Peyer's patch (tissue), 4 donors: ENCODE results near the gene TACSTD2. TPM values are rescaled to one million over a fixed set of nuclear protein-coding genes. Genes with fewer than 3 reads are reported as not detected.
"Not testable (repeated sequence)": the region's sequence is repeated elsewhere in the genome, so short reads cannot be mapped to it uniquely, and the experiment has no call there.

Experiments
- DNase-seq, 3 donors: peaks; one replicate each; pipeline ENCODE4 v3.0.0-alpha.2; 2017 to 2019
- H3K27ac ChIP-seq, 4 donors: fragments of 200-600 bp; sonication (generic); one replicate each; pipeline ENCODE4 v1.5.1; 2016 to 2019
- H3K27me3 ChIP-seq, 2 donors: fragments of 200-600 bp; sonication (generic); one replicate each; pipeline ENCODE4 v1.5.1; 2019
- H3K36me3 ChIP-seq, 3 donors: fragments of 200-600 bp; sonication (generic); one replicate each; pipeline ENCODE4 v1.5.1; 2016 to 2019
- H3K4me1 ChIP-seq, 4 donors: fragments of 200-600 bp; sonication (generic); one replicate each; pipeline ENCODE4 v1.5.1; 2016 to 2019
- H3K4me3 ChIP-seq, 4 donors: fragments of 200-600 bp; sonication (generic); 1 replicate in 3 of 4; 2 replicates in 1 of 4; pipeline ENCODE4 v1.5.1; 2016 to 2019; ENCODE audit warnings: mild to moderate bottlenecking in 1 of 4
- H3K9me3 ChIP-seq, 4 donors: fragments of 200-600 bp; sonication (generic); one replicate each; pipeline ENCODE4 v1.5.1; 2016 to 2019; ENCODE audit warnings: mild to moderate bottlenecking in 1 of 4
- POLR2A ChIP-seq, 2 donors: fragments of 450-650 bp; IDR thresholded peaks; one replicate each; pipeline ENCODE4 v1.5.1; 2017; ENCODE audit warnings: antibody characterized with exemption in 2 of 2, mild to moderate bottlenecking in 2 of 2, moderate library complexity in 2 of 2
- total RNA-seq, 4 donors: library from RNA; depleted of rRNA; stranded (reverse); fragments of >200 nt; gene quantifications; one replicate each; pipeline ENCODE4 v1.1.0, GENCODE V29; 2016
- TF ChIP-seq, protein P1 (sequence below), 6 experiments: fragments of 450-650 bp in 4 of 6; fragments of 200-600 bp in 2 of 6; sonication (generic) in 1 of 6; IDR thresholded peaks; one replicate each; pipeline ENCODE4 v1.5.1; 2017 to 2019; ENCODE audit warnings: antibody characterized with exemption in 6 of 6, mild to moderate bottlenecking in 3 of 6, moderate library complexity in 1 of 6

Gene TACSTD2
- total RNA-seq, 4 donors from 2014 or later: 0.47 to 0.70 TPM; not detected in 2

DNA sequence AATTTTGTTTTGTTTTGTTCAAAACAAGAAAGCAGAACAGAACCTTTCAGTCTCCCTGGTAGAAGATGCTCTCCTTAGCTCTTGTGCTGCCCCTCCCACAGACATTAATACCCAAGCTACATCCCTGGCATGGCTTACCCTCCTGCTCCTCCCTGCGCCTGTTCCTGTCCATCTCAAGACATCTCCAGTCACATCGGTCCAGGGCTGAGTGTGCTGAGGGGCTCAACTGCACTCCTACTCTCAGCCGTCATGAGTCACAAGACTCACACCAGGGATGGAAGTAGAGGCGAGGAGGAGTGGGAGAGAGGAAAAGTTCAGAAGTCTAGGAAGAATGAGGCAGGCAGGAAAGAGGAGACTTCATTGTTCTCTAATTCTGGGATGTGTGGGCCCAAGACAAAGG lies 9.2 kb upstream of the TACSTD2 start:
- Histone ChIP-seq H3K27me3 (no peaks in the 10 kb centered on the region), H3K4me1 (no peaks in the 10 kb centered on the region), H3K4me3 (no peak overlapping the region), H3K36me3 (no peaks in the 10 kb centered on the region), H3K27ac (no peak overlapping the region), H3K9me3 (no peaks in the 10 kb centered on the region)
- TF ChIP-seq, protein P1, sequence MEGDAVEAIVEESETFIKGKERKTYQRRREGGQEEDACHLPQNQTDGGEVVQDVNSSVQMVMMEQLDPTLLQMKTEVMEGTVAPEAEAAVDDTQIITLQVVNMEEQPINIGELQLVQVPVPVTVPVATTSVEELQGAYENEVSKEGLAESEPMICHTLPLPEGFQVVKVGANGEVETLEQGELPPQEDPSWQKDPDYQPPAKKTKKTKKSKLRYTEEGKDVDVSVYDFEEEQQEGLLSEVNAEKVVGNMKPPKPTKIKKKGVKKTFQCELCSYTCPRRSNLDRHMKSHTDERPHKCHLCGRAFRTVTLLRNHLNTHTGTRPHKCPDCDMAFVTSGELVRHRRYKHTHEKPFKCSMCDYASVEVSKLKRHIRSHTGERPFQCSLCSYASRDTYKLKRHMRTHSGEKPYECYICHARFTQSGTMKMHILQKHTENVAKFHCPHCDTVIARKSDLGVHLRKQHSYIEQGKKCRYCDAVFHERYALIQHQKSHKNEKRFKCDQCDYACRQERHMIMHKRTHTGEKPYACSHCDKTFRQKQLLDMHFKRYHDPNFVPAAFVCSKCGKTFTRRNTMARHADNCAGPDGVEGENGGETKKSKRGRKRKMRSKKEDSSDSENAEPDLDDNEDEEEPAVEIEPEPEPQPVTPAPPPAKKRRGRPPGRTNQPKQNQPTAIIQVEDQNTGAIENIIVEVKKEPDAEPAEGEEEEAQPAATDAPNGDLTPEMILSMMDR (IDR thresholded peaks at IDR 0.05): no peak
- no peak for TF ChIP-seq POLR2A (IDR thresholded peaks at IDR 0.05)
- no peak for DNase-seq

DNA sequence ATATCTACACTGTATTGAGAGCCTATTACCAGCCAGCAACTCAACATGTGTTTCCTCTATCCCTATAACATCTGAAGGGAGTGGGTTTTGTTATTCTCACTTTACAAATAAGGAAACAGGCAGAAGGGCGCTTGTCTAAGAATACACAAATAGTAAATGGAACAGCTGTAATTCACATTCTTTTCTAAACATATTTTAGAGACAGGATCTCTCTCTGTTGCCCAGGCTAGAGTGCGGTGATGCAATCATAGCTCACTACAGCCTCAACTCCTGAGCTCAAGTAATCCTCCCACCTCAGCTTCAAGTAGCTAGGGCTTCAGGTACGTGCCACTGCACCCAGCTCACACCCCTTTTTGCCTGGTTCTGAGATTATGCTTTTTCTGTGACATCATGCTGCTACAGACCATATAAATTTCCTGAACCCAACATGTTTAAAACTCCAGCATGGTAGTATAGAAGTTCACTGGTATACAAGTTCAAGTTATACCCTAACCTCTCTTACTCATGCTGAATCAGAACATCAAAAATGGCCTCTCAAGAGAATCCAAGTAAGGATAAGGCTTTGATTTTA lies 8.6 kb upstream of the TACSTD2 start:
- H3K36me3 ChIP-seq: no peaks in the 10 kb centered on the region
- H3K4me3 ChIP-seq: no peak overlapping the region
- H3K27me3 ChIP-seq: no peaks in the 10 kb centered on the region
- DNase-seq: no peak
- TF ChIP-seq POLR2A (IDR thresholded peaks at IDR 0.05): no peak
- TF ChIP-seq, protein P1 (IDR thresholded peaks at IDR 0.05): no peak
- H3K4me1 ChIP-seq: no peaks in the 10 kb centered on the region
- H3K27ac ChIP-seq: peak overlapping the region in 2 of 4 donors; percentile 27 to 38
- no peaks in the 10 kb centered on the region for H3K9me3 ChIP-seq

DNA sequence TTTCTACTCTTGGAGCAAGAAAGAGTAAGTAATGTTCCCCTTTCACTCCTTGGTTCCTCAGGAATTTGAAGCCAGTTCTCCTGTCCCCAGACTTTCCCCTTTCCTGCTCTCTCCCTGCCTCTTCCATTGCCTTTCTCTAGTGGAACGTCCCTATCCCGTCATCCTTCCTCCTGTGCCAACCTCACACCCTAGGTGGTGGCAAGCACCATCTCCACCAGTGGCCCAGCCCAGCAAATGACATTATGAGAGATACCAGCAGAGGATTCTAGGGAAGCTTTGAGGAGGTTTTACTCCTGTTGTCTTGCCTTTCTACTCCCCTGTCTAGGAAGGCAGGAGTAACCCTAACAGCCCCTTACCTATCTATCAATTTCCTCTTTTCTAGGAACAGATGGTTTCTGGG lies 8.1 kb upstream of the TACSTD2 start:
- no peaks in the 10 kb centered on the region for H3K9me3 ChIP-seq
- no peaks in the 10 kb centered on the region for H3K4me1 ChIP-seq
- H3K36me3 ChIP-seq: no peaks in the 10 kb centered on the region
- H3K27ac ChIP-seq: peak overlapping the region in 3 of 4 donors; percentile 27 to 38 (median 34)
- TF ChIP-seq, protein P1 (IDR thresholded peaks at IDR 0.05): no peak
- TF ChIP-seq POLR2A (IDR thresholded peaks at IDR 0.05): no peak
- no peak overlapping the region for H3K4me3 ChIP-seq
- no peak for DNase-seq
- H3K27me3 ChIP-seq: no peaks in the 10 kb centered on the region

DNA sequence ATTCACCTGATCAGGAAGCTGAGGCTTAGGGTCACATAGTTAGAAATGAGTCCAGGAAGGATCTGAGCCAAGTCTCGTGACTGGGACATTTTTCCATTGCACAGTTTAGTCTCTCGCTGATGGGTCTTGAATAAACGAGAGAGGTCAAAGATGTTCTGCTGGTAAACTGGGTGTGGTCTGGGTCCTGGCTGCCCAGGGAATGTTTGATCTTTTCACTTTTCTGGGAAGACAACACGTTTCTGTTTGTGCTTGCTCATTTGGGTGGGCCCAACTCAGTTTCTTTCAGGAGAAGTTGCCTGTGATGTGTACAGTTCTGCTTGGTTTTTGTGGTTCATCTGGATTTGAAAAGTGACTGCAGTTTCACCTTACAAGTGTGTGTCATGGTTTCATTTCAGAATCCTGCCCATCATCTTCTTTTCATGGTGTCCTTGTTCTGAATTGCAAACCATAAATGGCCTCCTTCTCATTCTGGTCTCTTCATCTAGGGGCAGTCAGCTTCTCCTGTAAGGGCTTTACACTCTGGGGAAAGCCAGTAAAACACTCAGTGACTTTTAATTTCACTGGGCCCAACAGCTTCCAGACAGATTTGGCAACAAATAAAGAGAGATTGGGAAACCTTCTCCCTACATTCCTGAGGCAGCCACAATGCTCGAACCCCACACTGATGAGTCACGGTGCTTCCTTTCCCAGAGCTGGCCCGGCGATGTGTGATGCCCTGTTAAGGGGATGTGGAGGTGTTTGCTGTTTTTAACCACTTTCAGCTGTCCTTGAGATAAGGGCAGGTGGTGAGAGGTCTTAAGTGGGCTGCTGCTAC lies 7.2 kb upstream of the TACSTD2 start:
- Histone ChIP-seq H3K4me3 (no peak overlapping the region), H3K36me3 (no peaks in the 10 kb centered on the region), H3K9me3 (no peaks in the 10 kb centered on the region), H3K27me3 (no peaks in the 10 kb centered on the region), H3K27ac (peak overlapping the region; percentile 5 to 51 (median 30)), H3K4me1 (no peaks in the 10 kb centered on the region)
- TF ChIP-seq, protein P1 (IDR thresholded peaks at IDR 0.05): no peak
- TF ChIP-seq POLR2A (IDR thresholded peaks at IDR 0.05): no peak
- DNase-seq: peak in 2 of 3 donors; percentile 25 to 69

DNA sequence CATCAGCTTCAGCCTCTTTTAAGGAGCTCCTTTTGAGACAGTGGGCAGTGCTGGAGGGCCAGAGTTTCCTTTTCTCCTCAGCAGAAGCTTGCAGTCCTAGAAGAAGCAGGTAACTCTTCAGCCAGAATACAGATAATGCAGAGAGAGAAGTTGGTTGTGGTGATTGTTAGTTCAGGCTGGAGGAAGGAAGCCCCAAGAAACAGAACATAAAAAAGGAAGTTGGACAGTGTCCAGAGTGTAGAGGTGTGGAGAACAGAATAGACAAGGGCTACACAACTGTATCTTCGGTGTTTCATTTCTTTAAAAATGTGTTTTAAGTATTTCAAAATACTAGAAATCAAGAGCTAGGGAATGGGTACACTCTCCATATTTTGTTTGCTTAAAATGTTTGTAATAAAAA lies 6.4 kb upstream of the TACSTD2 start:
- Histone ChIP-seq H3K36me3 (no peaks in the 10 kb centered on the region), H3K27ac (no peak overlapping the region)

DNA sequence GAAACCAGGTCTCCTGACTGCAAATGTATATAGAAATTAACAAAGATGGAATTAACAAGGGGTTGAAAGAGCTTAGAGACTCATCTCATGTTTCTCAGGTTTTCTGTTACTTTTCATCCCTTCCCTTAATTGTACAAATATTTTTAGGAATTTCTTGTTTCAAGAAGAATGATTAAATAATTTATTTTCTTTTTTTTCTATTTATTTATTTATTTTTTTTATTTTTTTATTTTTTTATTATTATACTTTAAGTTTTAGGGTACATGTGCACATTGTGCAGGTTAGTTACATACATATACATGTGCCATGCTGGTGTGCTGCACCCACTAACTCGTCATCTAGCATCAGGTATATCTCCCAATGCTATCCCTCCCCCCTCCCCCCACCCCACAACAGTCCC lies 5.1 kb upstream of the TACSTD2 start:
- H3K27me3 ChIP-seq, H3K36me3 ChIP-seq, DNase-seq, H3K4me3 ChIP-seq, H3K4me1 ChIP-seq, H3K27ac ChIP-seq, H3K9me3 ChIP-seq: not testable (repeated sequence)

More for the DNA sequence above, 6.4 kb upstream of the TACSTD2 start:
- DNase-seq: no peak
- TF ChIP-seq, protein P1 (IDR thresholded peaks at IDR 0.05): no peak
- TF ChIP-seq POLR2A (IDR thresholded peaks at IDR 0.05): no peak
- Histone ChIP-seq H3K9me3 (no peaks in the 10 kb centered on the region), H3K4me3 (no peak overlapping the region), H3K27me3 (no peaks in the 10 kb centered on the region), H3K4me1 (no peaks in the 10 kb centered on the region)
